HG02943 (cell line): ENCODE results near the gene SLC25A46.
"Not testable (repeated sequence)": the region's sequence is repeated elsewhere in the genome, so short reads cannot be mapped to it uniquely, and the experiment has no call there.

Source experiments
- ATAC-seq: cut with Tn5 transposase; IDR thresholded peaks from one replicate; pipeline ENCODE4 v1.9.1; 2021; ENCODE audit warnings: mild to moderate bottlenecking, low read depth, moderate library complexity; ENCODE audit not compliant: unreplicated experiment

The SLC25A46 gene

GRCh38 chr5:110738812-110739651, at the start of gene SLC25A46:
TSS of gene SLC25A46 (plus strand) at chr5:110739007. CDS start at chr5:110739120, 113 bp downstream.
- ATAC-seq = peak; percentile 98

DNA sequence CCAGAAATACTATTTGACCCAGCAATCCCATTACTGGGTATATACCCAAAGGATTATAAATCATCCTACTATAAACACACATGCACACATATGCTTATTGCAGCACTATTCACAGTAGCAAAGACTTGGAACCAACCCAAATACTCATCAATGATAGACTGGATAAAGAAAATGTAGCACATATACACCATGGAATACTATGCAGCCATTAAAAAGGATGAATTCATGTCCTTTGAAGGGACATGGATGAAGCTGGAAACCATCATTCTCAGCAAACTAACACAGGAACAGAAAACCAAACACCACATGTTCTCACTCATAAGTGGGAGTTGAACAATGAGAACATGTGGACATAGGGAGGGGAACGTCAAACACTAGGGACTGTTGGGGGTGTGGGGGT, 48.2 kb upstream of the SLC25A46 start:
- not testable (repeated sequence) for ATAC-seq

GRCh38 chr5:110692669-110693068, 46.1 kb upstream of the SLC25A46 start:
- not testable (repeated sequence) for ATAC-seq

DNA sequence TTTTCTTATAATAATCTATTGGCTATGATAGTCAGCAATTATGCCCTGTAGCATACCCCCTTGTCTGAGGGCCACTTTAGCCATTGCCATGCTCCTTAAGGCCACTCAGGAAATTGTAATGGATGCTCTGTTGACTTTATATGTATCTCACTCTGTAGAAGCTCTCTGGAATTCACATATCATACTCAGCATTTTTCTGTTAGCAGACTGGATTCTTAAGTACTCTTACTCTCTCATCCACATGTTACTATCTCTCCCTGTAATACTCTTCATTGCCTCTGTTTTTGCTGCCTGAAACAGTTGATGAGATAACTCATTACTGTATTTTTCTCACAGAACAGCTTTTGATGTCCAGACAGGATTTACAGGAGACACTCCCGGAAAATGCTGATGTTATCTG, 36.5 kb upstream of the SLC25A46 start:
- no peak for ATAC-seq

DNA sequence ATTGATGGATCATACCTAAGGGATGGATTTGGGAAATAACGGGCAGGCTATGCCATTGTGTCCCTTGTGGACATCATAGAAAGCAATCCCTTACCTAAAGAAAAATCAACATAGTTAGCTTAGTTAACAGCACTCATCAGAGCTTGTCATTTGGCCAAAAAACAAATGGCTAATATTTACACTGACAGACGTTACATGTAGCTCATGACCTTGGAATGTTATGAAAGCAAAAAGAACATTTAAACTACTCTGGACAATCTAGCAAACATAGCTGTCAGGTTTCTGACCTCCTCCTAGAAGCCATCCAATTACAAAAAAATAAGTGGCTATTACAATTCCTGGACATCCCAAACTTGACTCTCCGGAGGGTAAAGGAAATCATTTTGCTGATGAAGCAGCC, 36.1 kb upstream of the SLC25A46 start:
- ATAC-seq = no peak

DNA sequence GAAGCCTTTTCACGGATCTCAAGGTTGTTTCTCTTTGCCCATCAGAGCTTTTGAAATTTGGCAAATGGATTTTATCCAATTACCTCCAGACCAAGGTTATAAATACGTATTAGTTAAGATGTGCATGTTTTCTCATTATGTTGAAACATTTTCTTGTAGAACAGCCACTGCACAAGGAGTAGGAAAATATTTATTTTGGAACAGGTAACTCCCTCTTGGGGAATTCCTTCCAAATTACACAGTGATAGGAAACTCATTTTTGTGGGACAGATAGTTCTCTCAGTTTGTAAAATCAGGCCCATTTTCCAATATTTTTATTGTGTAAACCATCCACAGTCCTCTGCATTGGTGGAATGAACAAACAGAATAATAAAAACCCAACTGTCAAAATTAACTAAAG, 35.3 kb upstream of the SLC25A46 start:
- no peak for ATAC-seq

DNA sequence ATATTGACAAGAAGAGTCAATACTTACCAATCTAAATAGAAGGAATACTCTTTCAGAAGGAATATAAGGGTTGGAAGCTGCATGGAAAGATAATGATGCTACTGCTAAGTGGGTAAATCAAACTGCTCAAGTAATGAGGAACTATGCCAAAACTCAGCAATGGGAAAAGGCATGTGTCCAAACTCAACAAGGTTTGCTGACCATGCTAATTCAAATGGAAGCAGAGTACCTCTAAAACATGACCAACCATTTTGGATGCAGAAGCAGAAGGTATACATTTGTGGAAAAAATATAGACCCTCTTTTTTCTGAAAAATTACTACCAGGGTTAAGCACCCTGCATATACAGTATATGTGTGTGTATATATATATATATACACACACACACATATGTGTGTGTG, 33.5 kb upstream of the SLC25A46 start:
- ATAC-seq = no peak

- no peak for ATAC-seq
These were observed 31.5 kb upstream of the SLC25A46 start for GRCh38 chr5:110707260-110707844.

GRCh38 chr5:110716247-110717245, 22.3 kb upstream of the SLC25A46 start:
- ATAC-seq = no peak

GRCh38 chr5:110718311-110718710, 20.5 kb upstream of the SLC25A46 start:
- no peak for ATAC-seq

GRCh38 chr5:110726249-110727024, 12.4 kb upstream of the SLC25A46 start, which contains the start of gene TMEM232:
TSS of gene TMEM232 (minus strand) at chr5:110726671. CDS start at chr5:110667352, 59,319 bp downstream.
- peak; percentile 100 for ATAC-seq

- peak; percentile 66 for ATAC-seq
These were observed 11.8 kb upstream of the SLC25A46 start for GRCh38 chr5:110727025-110727314.

DNA sequence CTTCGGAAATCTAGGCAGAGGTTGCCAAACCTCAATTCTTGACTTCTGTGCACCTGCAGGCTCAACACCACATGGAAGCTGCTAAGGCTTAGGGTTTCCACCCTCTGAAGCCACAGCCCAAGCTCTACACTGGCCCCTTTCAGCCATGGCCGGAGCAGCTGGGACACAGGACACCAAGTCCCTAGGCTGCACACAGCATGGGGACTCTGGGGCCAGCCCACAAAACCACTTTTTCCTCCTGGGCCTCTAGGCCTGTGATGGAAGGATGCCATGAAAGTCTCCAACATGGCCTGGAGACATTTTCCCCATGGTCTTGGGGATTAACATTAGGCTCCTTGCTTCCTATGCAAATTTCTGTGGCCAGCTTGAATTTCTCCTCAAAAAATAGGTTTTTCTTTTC, 7.3 kb upstream of the SLC25A46 start:
- ATAC-seq = not testable (repeated sequence)

DNA sequence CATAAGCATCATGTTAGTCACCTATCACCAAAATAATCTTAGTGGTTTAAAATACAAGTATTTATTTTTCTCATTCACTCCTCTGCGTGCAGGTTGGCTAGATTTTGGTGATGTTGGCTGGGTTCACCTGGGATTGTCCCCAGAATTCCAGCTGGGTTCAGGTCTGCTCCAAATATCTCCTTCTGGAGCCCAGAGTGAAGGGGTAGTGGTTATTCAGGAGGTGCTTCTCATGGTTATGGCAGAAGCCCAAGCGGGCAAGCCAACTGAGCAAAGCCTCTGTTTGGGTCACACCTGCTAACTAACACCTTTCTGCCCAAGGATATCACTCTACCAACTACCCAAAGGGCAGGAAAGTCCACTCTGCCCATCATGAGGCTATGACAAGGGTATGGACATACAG, 4.7 kb upstream of the SLC25A46 start:
- ATAC-seq = no peak

GRCh38 chr5:110735556-110735955, 3.3 kb upstream of the SLC25A46 start:
- ATAC-seq = no peak

DNA sequence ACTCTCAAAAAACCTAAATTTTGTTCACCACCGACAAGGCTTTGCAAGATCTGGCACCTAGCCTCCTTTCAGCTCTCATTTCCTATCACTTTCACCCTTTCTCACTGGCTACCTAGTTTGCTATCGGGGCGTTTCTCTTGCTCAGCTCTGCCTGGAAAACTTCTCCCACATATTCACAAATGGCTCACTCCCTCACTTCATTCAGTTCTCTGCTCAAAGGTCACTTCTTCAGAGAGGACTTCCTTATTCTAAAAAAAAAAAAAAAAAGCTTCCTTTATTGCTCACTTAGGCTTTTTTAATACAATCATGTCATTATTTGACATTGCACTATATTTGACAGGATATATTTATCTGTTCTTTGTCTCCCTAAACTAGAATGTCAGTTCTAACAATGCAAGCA, 2.1 kb upstream of the SLC25A46 start:
- no peak for ATAC-seq

DNA sequence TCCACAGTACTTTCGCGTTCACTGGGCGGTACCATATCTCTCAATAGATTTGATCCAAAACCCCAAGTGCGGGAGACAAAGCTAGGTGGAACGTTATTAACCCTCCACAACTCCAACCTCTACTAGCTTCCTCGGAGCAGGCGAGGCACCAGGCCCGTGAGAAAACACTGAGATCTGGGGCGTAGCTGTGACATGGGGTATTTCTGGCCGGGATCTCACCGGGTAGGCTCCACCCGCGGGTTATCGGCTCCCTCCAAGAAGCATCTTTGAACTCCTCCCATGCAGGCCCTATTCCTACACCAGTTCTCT, 350 bp upstream of the SLC25A46 start:
- ATAC-seq = peak; percentile 61

DNA sequence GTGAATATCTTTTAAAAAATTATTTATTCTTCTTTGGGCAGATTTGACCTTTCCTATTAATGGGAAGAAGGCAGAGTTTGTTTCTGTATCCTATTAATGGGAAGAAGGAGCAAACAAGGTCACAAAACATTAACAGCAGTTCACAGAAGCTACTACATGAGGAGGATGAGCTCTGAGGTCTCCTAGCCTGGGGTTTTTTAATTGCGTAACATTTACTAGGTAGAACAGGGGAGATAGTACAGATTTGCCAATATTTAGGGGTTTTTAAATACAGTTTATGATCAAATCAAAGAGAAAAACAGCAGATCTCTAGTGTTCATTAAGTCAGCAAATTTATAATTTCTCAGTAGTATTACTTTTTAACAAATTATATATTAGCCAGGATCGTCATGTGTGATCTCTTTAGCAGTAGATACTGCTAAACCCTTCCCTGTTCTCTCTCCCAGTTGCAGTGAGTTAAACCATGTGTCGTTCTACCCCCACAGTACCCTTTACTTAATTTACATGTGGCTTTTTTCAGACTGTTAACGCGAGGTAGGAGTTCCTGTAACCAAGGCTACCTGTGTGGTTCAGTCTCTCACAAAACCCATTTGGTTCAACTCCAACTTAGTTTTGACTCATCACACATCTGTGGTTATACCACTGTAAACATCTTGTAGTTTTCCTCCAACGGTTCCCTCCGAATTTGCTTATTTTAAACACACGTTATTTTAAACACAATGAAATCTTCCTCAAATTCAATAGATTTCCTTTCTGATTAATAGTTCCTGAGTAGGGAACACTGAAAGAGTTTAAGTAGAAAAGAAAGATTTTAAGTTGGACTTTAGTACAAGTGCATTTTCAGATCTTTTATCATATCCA, 13.3 kb downstream of the SLC25A46 start:
- ATAC-seq = peak; percentile 99

GRCh38 chr5:110752953-110753352, 14.1 kb downstream of the SLC25A46 start:
- no peak for ATAC-seq
